Esophagus muscularis mucosa (tissue), 4 donors: ENCODE data around the gene RBM17.

Experiments
- CTCF ChIP-seq, 3 experiments: fragments of 200-600 bp in 2 of 3; fragments of 450-650 bp in 1 of 3; sonication (generic) in 2 of 3; IDR thresholded peaks; one replicate each; pipeline ENCODE4 v1.5.1; 2017 to 2019; ENCODE audit warnings: antibody characterized with exemption in 3 of 3, mild to moderate bottlenecking in 2 of 3, moderate library complexity in 1 of 3
- EP300 ChIP-seq: sonication (generic); formaldehyde crosslinking; IDR thresholded peaks from one replicate; pipeline ENCODE4 v1.6.1; 2017; ENCODE audit warnings: antibody characterized with exemption
- POLR2A ChIP-seq: fragments of 450-650 bp; IDR thresholded peaks from one replicate; pipeline ENCODE4 v1.6.1; 2017; ENCODE audit warnings: antibody characterized with exemption, moderate library complexity, mild to moderate bottlenecking, low read depth

DNA sequence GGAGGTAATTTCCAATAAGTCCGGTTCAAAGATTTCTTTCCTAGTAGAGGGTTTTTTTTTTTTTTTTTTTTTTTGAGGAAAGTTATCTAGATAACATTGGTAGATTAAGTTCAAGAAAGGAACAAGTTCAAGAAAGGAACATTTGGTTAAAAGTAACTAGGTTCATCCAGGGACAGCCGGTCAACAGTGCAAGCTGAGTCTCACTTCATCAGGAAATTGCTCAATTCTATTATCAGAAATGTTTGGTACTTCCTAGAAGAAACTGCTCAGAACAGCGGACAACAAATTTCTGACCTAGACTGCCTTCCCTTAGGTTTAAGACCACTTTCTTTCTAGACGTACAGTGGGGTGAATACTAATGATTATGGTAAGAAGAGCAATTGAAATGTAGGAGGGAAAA lies 23.0 kb upstream of the RBM17 start:
- TF ChIP-seq EP300, result no peak
- no peak for TF ChIP-seq CTCF (IDR thresholded peaks at IDR 0.05)
- TF ChIP-seq POLR2A, result no peak
